ENCODE results near the gene AGPAT4. TPM values are rescaled to one million over a fixed set of nuclear protein-coding genes. Genes with fewer than 3 reads are reported as not detected.

AGPAT4 gene
- total RNA-seq, 4 donors from 2014 or later, result 1.0 to 17.4 (median 6.4) TPM

GRCh38 chr6:161117942-161118341 lies 155.9 kb downstream of the AGPAT4 start:
- no peak for DNase-seq
- 92 to 97% methylated on average over 2 of the region's 2 CpGs for WGBS, 2 donors
- Histone ChIP-seq H3K4me1 (no peaks in the 10 kb centered on the region), H3K27me3 (no peaks in the 10 kb centered on the region), H3K36me3 (peaks cover 4 to 100% (median 14%) of the 10 kb centered on the region in 3 donors), H3K9me3 (peaks cover 0 to 13% (median under 1%) of the 10 kb centered on the region in 3 donors), H3K4me3 (no peak overlapping the region), H3K27ac (no peak overlapping the region)
- intact Hi-C loops (cut with DNase I), result no loop called here
- TF ChIP-seq CTCF (IDR thresholded peaks at IDR 0.05) (no peak), POLR2A (IDR thresholded peaks at IDR 0.05) (no peak)

- Histone ChIP-seq H3K27ac (no peak overlapping the region), H3K9me3 (peaks cover 0 to 7% (median 0%) of the 10 kb centered on the region in 3 donors), H3K4me3 (no peak overlapping the region), H3K27me3 (no peaks in the 10 kb centered on the region), H3K4me1 (no peaks in the 10 kb centered on the region), H3K36me3 (peaks cover 5 to 100% (median 18%) of the 10 kb centered on the region in 3 donors)
- no peak for DNase-seq
- intact Hi-C loops (cut with DNase I), result no loop called here
- TF ChIP-seq POLR2A (IDR thresholded peaks at IDR 0.05) (no peak), CTCF (IDR thresholded peaks at IDR 0.05) (no peak)
- WGBS, 2 donors, result 81 to 82% methylated on average over 7 of the region's 7 CpGs
Observed at GRCh38 chr6:161117308-161117707, 156.6 kb downstream of the AGPAT4 start.

- H3K4me1 ChIP-seq, result no peaks in the 10 kb centered on the region
- 91% methylated on average over 4 of the region's 4 CpGs for WGBS, 2 donors
- intact Hi-C loops (cut with DNase I), result no loop called here
- H3K27me3 ChIP-seq, result no peaks in the 10 kb centered on the region
- TF ChIP-seq CTCF (IDR thresholded peaks at IDR 0.05) (no peak), POLR2A (IDR thresholded peaks at IDR 0.05) (no peak)
- DNase-seq, result no peak
- H3K9me3 ChIP-seq, result peaks cover 0 to 3% (median 0%) of the 10 kb centered on the region in 3 donors
- no peak overlapping the region for H3K27ac ChIP-seq
- H3K4me3 ChIP-seq, result no peak overlapping the region
- H3K36me3 ChIP-seq, result peaks cover 5 to 100% (median 22%) of the 10 kb centered on the region in 3 donors
Observed at GRCh38 chr6:161116554-161116953, 157.3 kb downstream of the AGPAT4 start.

- no peaks in the 10 kb centered on the region for H3K9me3 ChIP-seq
- TF ChIP-seq POLR2A (IDR thresholded peaks at IDR 0.05), result no peak
- no peak for TF ChIP-seq CTCF (IDR thresholded peaks at IDR 0.05)
- DNase-seq, result no peak
- no peak overlapping the region for H3K4me3 ChIP-seq
- H3K36me3 ChIP-seq, result peaks cover 5 to 100% (median 32%) of the 10 kb centered on the region in 3 donors
- H3K27me3 ChIP-seq, result no peaks in the 10 kb centered on the region
- H3K4me1 ChIP-seq, result no peaks in the 10 kb centered on the region
- H3K27ac ChIP-seq, result no peak overlapping the region
- WGBS, 2 donors, result 77 to 96% methylated on average over 3 of the region's 3 CpGs
- intact Hi-C loops (cut with DNase I), result no loop called here
Observed at GRCh38 chr6:161115468-161115867, 158.4 kb downstream of the AGPAT4 start.

GRCh38 chr6:161111261-161111660 lies 162.6 kb downstream of the AGPAT4 start:
- intact Hi-C loops (cut with DNase I), result no loop called here
- H3K36me3 ChIP-seq, result peaks cover 11 to 100% (median 47%) of the 10 kb centered on the region in 3 donors
- DNase-seq, result no peak
- no peaks in the 10 kb centered on the region for H3K9me3 ChIP-seq
- H3K27me3 ChIP-seq, result no peaks in the 10 kb centered on the region
- H3K4me3 ChIP-seq, result no peak overlapping the region
- 72 to 86% methylated on average over 4 of the region's 4 CpGs for WGBS, 2 donors
- TF ChIP-seq POLR2A (IDR thresholded peaks at IDR 0.05), result no peak
- no peak for TF ChIP-seq CTCF (IDR thresholded peaks at IDR 0.05)
- H3K27ac ChIP-seq, result no peak overlapping the region
- H3K4me1 ChIP-seq, result no peaks in the 10 kb centered on the region
